K562 (cell line): Measurements from ENCODE around the gene TOM1L1. TPM values are rescaled to one million over a fixed set of nuclear protein-coding genes. Genes with fewer than 3 reads are reported as not detected.

ENCODE experiments used
- ATAC-seq: fragments of 200-7000 bp; cut with Tn5 transposase; 3 replicates; pipeline ENCODE4 v1.9.1; 2020; ENCODE audit warnings: moderate library complexity
- BruUV-seq: library from RNA; stranded (reverse); fragments of 400-500 nt; replicated peaks from 2 replicates; lab custom pipeline; 2021; lab: Mats Ljungman, UMichigan
- CTCF ChIA-PET: fragments of 300-600 bp; formaldehyde crosslinking; extraction: SDS; loops from one replicate; lab custom pipeline; 2021; ENCODE audit warnings: low intra/inter-chr PET ratio; lab: Yijun Ruan, JAX
- POLR2A ChIA-PET: fragments of 300-600, 350-650 bp; sonication (Branson Sonifier 250); formaldehyde crosslinking; extraction: SDS; loops from one replicate; lab custom pipeline; 2021; ENCODE audit warnings: antibody characterized with exemption, inconsistent platforms; lab: Yijun Ruan, JAX
- DNase-seq, 4 experiments: peaks; one replicate each; pipeline versions ENCODE4 v3.0.0 to v3.0.0-alpha.2; 2011 to 2018; ENCODE audit warnings: low spot score in 3 of 4, mixed read lengths in 3 of 4; ENCODE audit errors: extremely low read depth in 1 of 4
- FAIRE-seq: peaks from 2 replicates; lab custom pipeline; 2011; peaks lifted over from hg19 to GRCh38; lab: Jason Lieb, UNC
- H2AFZ ChIP-seq: 2 replicates; pipeline ENCODE4 v1.6.0; 2011; ENCODE audit warnings: low read depth, low read length, control low read depth, inconsistent platforms
- H3K27ac ChIP-seq: fragments of 200-600 bp; 3 replicates; pipeline ENCODE4 v1.8.0; 2011; ENCODE audit warnings: low read depth, mild to moderate bottlenecking, control low read depth, inconsistent platforms, low read length, moderate library complexity, mixed read lengths; ENCODE audit errors: extremely low read depth
- H3K27me3 ChIP-seq, 2 experiments: fragments of 300-600 bp in 1 of 2; 2 replicates in 1 of 2; 3 replicates in 1 of 2; pipeline versions ENCODE4 v1.6.0 to v1.8.0; 2011; ENCODE audit warnings: inconsistent platforms in 2 of 2, low read length in 2 of 2, mild to moderate bottlenecking in 1 of 2, mixed read lengths in 1 of 2, moderate library complexity in 1 of 2; ENCODE audit not compliant: control insufficient read depth in 2 of 2, insufficient read depth in 2 of 2
- H3K36me3 ChIP-seq: fragments of 300-600 bp; 3 replicates; pipeline ENCODE4 v1.8.0; 2011; ENCODE audit warnings: mild to moderate bottlenecking, low read length, inconsistent platforms; ENCODE audit not compliant: control insufficient read depth, insufficient read depth
- H3K4me1 ChIP-seq, 2 experiments: fragments of 200-600 bp in 1 of 2; replicated peaks in 1 of 2; 2 replicates in 1 of 2; 3 replicates in 1 of 2; pipeline versions ENCODE4 v1.5.1 to v1.8.0; 2011; ENCODE audit warnings: inconsistent platforms in 2 of 2, low read length in 2 of 2, mild to moderate bottlenecking in 1 of 2, mixed read lengths in 1 of 2, moderate library complexity in 1 of 2; ENCODE audit not compliant: control insufficient read depth in 2 of 2, insufficient read depth in 2 of 2
- H3K4me2 ChIP-seq: 2 replicates; pipeline ENCODE4 v1.6.1; 2011; ENCODE audit warnings: low read length, control low read depth, inconsistent platforms, mixed read lengths; ENCODE audit not compliant: insufficient read depth
- H3K4me3 ChIP-seq: fragments of 200-600 bp; sonication (generic), shearing (Covaris generic); 2 replicates; pipeline ENCODE4 v1.5.1; 2016; ENCODE audit warnings: control low read depth, inconsistent platforms
- H3K79me2 ChIP-seq: fragments of 200-600 bp; 3 replicates; pipeline ENCODE4 v1.8.0; 2011; ENCODE audit warnings: low read length, inconsistent platforms; ENCODE audit not compliant: control insufficient read depth, insufficient read depth
- H3K9ac ChIP-seq, 2 experiments: 2 replicates each; pipeline versions ENCODE4 v1.6.0 to v1.6.1; 2011; ENCODE audit warnings: low read depth in 2 of 2, low read length in 2 of 2, control low read depth in 1 of 2, inconsistent platforms in 1 of 2, mild to moderate bottlenecking in 1 of 2, mixed read lengths in 1 of 2; ENCODE audit not compliant: insufficient read depth in 1 of 2
- H3K9me1 ChIP-seq: one replicate; pipeline ENCODE4 v1.6.0; 2011; ENCODE audit warnings: inconsistent platforms, mild to moderate bottlenecking, low read length, moderate library complexity; ENCODE audit not compliant: control insufficient read depth, insufficient read depth
- H3K9me3 ChIP-seq: replicated peaks from 2 replicates; pipeline ENCODE4 v1.5.1; 2011; ENCODE audit warnings: low read depth, low read length, inconsistent platforms; ENCODE audit not compliant: control insufficient read depth, insufficient read depth
- H4K20me1 ChIP-seq: replicated peaks from 2 replicates; pipeline ENCODE4 v1.6.1; 2011; ENCODE audit warnings: low read length, inconsistent platforms, mixed read lengths; ENCODE audit not compliant: control insufficient read depth, insufficient read depth
- BCL6 ChIP-seq: fragments of 250-450 bp; sonication (Bioruptor Pico); IDR thresholded peaks from 2 replicates; pipeline ENCODE4 v1.4.0; 2020
- BMI1 ChIP-seq: fragments of 150-350 bp; IDR thresholded peaks from 2 replicates; pipeline ENCODE4 v1.6.1; 2014; ENCODE audit warnings: low read length
- CTCFL ChIP-seq: IDR thresholded peaks from 2 replicates; pipeline ENCODE4 v1.6.1; 2011; ENCODE audit warnings: borderline replicate concordance, low read depth, mild to moderate bottlenecking, moderate library complexity, low read length; ENCODE audit not compliant: insufficient read depth, poor library complexity, severe bottlenecking
- E2F3 ChIP-seq: fragments of 250-450 bp; sonication (Bioruptor Pico); IDR thresholded peaks from 2 replicates; pipeline ENCODE4 v1.4.0; 2020; ENCODE audit warnings: mild to moderate bottlenecking
- IRF1 ChIP-seq: sonication (generic); formaldehyde crosslinking; IDR thresholded peaks from 2 replicates; pipeline ENCODE4 v1.8.0; 2022; ENCODE audit warnings: missing genetic modification reagents, mild to moderate bottlenecking, borderline replicate concordance
- KDM1A ChIP-seq, 2 experiments: fragments of 450-650 bp; IDR thresholded peaks; 2 replicates each; pipeline ENCODE4 v1.6.1; 2016; ENCODE audit warnings: mild to moderate bottlenecking in 2 of 2
- MLLT1 ChIP-seq, 2 experiments: fragments of 450-650 bp; IDR thresholded peaks; 2 replicates each; pipeline ENCODE4 v1.6.1; 2016
- STAT5A ChIP-seq: IDR thresholded peaks from 2 replicates; pipeline ENCODE4 v1.6.1; 2012; ENCODE audit warnings: low read length, inconsistent platforms, borderline replicate concordance
- TBL1XR1 ChIP-seq, 2 experiments: IDR thresholded peaks; 2 replicates each; pipeline ENCODE4 v1.6.1; 2012; ENCODE audit warnings: improper control_type of control experiment in 2 of 2, low read length in 2 of 2, mild to moderate bottlenecking in 1 of 2
- TGIF2 ChIP-seq: sonication (generic); formaldehyde crosslinking; IDR thresholded peaks from 2 replicates; pipeline ENCODE4 v1.8.1; 2022; ENCODE audit warnings: mild to moderate bottlenecking, missing genetic modification reagents, moderate library complexity
- WGBS: fragments of 100-300 bp; shearing (Covaris generic); methylation state at CpG from one replicate; pipeline ENCODE4 v1.1.6; 2016; ENCODE audit warnings: low coverage, mixed read lengths; ENCODE audit not compliant: insufficient coverage; ENCODE audit errors: missing lambda C conversion rate; 5-methylcytosine and 5-hydroxymethylcytosine counted together
- in situ Hi-C: fragments of 300-500 bp; cut with MboI; formaldehyde crosslinking; loops from 4 replicates; pipeline ENCODE4 v1.15.0; 2018; ENCODE audit warnings: inconsistent platforms, mixed read lengths
- intact Hi-C: fragments of 100-400 bp; cut with micrococcal nuclease; formaldehyde crosslinking; loops from 2 replicates; pipeline ENCODE4 v1.14.2; 2022
- polyA plus RNA-seq, 8 experiments: library from polyadenylated mRNA; depleted of rRNA in 4 of 8; stranded (reverse) in 5 of 8; unstranded in 3 of 8; fragments of >200 nt; fragmentation: Nextera tagmentation in 2 of 8; fragmentation: Illumina TruSeq in 1 of 8; extraction: Ambion mirVana in 2 of 8; extraction: Trizol in 1 of 8; gene quantifications; 2 replicates each; pipeline versions ENCODE4 v1.2.1 to v1.2.3, GENCODE V29; 2011 to 2014; ENCODE audit warnings: inconsistent platforms in 1 of 8, missing spikeins in 1 of 8
- total RNA-seq, 7 experiments: library from RNA; depleted of rRNA in 6 of 7; stranded (reverse); fragments of >200 nt in 6 of 7; fragmentation: Illumina TruSeq in 2 of 7; extraction: Trizol in 2 of 7; gene quantifications; 2 replicates each; pipeline versions ENCODE4 v1.2.1 to v1.2.3, GENCODE V29; 2011 to 2021; ENCODE audit warnings: low replicate concordance in 1 of 7

The TOM1L1 gene
- total and polyA plus RNA-seq, 9 of the 15 experiments (the other 6 are each of a cell fraction or from before 2014, with no cell fraction given) = 21.3 to 74.3 (median 31.0) TPM

- Histone ChIP-seq H3K4me1 (no peaks in the 10 kb centered on the region), H3K36me3 (peaks cover 24% of the 10 kb centered on the region; the same call in 1 of the 3 replicates), H3K9me3 (no peaks in the 10 kb centered on the region), H3K9ac (no peak overlapping the region), H3K27me3 (no peaks in the 10 kb centered on the region), H3K4me2 (no peak overlapping the region), H2AFZ (no peak overlapping the region), H3K9me1 (no peaks in the 10 kb centered on the region), H4K20me1 (no peaks in the 10 kb centered on the region), H3K27ac (no peak overlapping the region), H3K4me3 (no peak overlapping the region), H3K79me2 (no peaks in the 10 kb centered on the region)
- DNase-seq (no peak), FAIRE-seq (no peak), ATAC-seq (no peak)
- in situ Hi-C loops = no loop called here
- BruUV-seq = no TSS peak
- intact Hi-C loops = no loop called here
- CTCF ChIA-PET = no interaction called here
- TF ChIP-seq BMI1 (no peak), STAT5A (no peak), KDM1A (IDR thresholded peaks at IDR 0.05) (no peak), IRF1 (no peak), BCL6 (CRISPR knock-in tag) (no peak), MLLT1 (IDR thresholded peaks at IDR 0.05) (no peak), TGIF2 (CRISPR knock-in tag) (no peak), E2F3 (CRISPR knock-in tag) (no peak), TBL1XR1 (IDR thresholded peaks at IDR 0.05; ENCODE audit: low read length in 2 of 2) (no peak), CTCFL (no peak)
- 66% methylated on average over 3 of the region's 5 CpGs for WGBS
- POLR2A ChIA-PET = interaction anchor here (0.7 to 1.5 kb wide), 3 partner anchors 12 to 229 kb away, joined by 3 to 6 read pairs (median 3); no protein-coding TSS in a partner anchor
Observed at GRCh38 chr17:55004484-55004883, 103.8 kb downstream of the TOM1L1 start.
